Lower leg skin (tissue), 3 donors: ENCODE results near the gene ME2.

Experiments used
- CTCF ChIP-seq, 3 donors: fragments of 450-650 bp; IDR thresholded peaks; one replicate each; pipeline ENCODE4 v1.5.1; 2016; ENCODE audit warnings: antibody characterized with exemption in 3 of 3, mild to moderate bottlenecking in 3 of 3, moderate library complexity in 2 of 3
- POLR2A ChIP-seq, 2 donors: fragments of 450-650 bp; IDR thresholded peaks; one replicate each; pipeline ENCODE4 v1.6.1; 2016 to 2017; ENCODE audit warnings: antibody characterized with exemption in 2 of 2, mild to moderate bottlenecking in 1 of 2, moderate library complexity in 1 of 2

- no peak for TF ChIP-seq CTCF (IDR thresholded peaks at IDR 0.05)
- TF ChIP-seq POLR2A (IDR thresholded peaks at IDR 0.05), result no peak
Observed at GRCh38 chr18:50953822-50954221, 74.9 kb downstream of the ME2 start.
